NCI-H748 (cell line): ENCODE results near the gene LZIC.
A peak's percentile ranks its signal among the peaks of the same experiment; 100 is the strongest.
"Not testable (repeated sequence)": the region's sequence is repeated elsewhere in the genome, so short reads cannot be mapped to it uniquely, and the experiment has no call there.

Experiments used
- DNase-seq: peaks from one replicate; lab custom pipeline; 2025; ENCODE audit not compliant: unreplicated experiment; lab: John Stamatoyannopoulos, UW

Gene LZIC

DNA sequence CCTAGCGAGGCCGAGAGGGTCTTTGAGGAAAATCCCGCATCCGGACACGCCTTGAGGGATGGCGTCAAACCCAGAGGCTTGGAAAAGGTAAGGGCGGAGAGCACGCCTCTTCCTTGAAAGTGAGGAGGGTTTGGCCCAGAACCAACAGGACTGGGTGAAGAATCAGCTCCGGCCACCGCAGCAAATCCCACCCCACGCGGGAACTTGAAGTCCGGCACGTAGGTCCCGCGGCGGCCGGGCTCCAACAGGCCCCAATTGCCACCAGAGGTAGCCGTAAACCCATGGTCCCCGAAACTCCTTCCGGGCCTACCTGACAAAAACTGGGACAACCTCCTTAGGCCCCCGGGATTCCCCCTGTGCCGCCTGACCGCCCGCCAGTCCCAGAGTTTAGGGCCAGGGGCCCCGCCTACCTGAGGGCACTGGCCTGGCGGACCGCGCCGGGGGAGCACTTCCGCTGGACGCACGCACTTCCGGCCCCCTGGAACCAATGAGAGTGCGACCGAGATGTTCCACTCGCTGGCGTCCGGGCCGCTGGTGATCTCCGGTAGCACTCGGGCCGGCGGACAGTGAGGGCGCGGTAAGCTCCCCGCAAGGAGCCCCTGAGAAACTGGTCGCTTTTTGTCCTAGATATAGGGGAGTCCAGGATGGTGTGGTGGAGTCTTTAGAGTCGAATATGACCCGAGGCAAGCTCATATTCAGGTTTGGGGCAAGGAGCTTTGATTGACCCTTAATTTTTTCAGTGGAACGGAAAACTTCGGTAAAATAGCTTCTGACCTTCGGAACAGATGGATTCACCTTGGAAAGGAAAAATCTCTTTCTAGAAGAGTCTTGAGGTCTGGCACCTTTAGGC, at the start of gene LZIC, which contains the start of gene NMNAT1:
TSS of gene LZIC (minus strand) at position 453 of the 850 bp plus-strand sequence. CDS start 6,772 bp downstream, outside the sequence.
TSS of gene NMNAT1 (plus strand) at position 537 of the 850 bp plus-strand sequence. CDS start 28,599 bp downstream, outside the sequence.
- peak; percentile 88 for DNase-seq

GRCh38 chr1:9992910-9993309, 49.7 kb upstream of the LZIC start:
- no peak for DNase-seq

DNA sequence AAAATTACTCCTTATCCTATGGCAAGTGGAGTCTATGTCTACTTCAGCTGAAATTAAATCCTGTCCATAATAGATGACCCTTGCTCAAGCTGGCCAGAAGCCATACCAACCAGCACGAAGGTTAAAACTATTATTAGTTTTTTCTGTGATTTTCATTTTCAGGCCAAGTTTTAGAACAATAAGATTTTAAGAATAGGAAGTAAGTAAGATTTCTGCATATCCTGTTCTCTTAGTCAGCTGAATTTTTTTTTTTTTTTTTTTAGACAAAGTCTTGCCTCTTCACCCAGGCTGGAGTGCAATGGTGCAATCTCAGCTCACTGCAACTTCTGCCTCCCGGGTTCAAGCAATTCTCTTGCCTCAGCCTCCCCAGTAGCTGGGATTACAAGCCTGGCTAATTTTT, 47.8 kb upstream of the LZIC start:
- no peak for DNase-seq

DNA sequence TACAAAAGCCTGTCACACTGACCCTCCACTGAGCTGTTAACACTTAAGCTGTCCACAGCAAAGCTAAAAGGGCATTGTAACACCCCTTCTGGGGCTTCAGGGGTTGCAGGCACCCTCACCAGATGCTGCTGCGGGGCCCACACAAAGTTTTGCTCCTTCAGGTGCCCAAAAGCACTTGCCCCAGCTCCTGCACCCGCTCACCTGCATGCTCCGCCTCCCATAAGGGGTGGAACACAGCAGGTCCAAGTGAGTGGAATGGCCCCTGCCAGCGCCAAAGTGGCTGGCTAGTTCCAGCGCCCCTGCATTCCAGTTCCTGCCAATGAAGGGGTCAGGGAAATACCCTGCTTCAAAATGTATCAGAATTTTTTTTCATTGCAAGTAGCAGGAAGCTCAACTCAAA, 46.6 kb upstream of the LZIC start:
- no peak for DNase-seq

- DNase-seq, result no peak
Measured at GRCh38 chr1:9985001-9985400, 41.8 kb upstream of the LZIC start.

DNA sequence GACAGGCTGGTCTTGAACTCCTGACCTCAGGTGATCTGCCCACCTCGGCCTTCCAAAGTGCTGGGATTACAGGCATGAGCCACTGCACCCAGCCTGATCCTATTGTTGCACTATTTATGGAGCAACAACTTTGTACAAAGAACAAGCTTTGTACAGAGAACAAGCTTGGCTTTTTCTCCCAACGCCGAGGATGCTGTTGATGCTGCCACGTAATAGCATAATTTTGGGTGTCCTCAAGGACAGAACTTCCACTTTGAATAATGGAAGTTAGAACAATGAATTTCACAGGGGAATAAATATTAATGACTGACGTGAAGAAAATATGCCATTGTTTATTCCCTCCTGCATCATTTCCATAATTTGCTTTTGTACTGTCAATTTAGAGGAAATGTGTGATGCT, 41.1 kb upstream of the LZIC start:
- DNase-seq, result no peak

GRCh38 chr1:9960706-9961562, 17.7 kb upstream of the LZIC start:
- peak; percentile 74 for DNase-seq

DNA sequence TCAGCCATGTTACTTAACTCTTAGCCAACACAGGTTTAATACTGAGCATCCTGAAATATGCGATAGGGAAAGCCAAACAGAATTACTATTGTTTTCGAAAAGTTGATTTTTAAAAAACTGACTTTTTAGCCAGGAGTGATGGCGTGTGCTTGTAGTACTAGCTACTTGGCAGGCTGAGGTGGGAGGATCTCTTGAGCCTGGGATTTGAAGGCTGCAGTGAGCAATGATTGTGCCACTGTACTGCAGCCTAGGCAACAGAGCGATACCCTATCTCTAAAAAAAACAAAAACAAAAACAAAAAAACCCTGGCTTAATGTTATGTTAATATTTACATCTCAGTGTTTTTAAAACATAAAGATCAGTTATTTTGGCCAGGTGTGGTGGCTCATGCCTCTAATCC, 16.8 kb upstream of the LZIC start:
- DNase-seq, result no peak

DNA sequence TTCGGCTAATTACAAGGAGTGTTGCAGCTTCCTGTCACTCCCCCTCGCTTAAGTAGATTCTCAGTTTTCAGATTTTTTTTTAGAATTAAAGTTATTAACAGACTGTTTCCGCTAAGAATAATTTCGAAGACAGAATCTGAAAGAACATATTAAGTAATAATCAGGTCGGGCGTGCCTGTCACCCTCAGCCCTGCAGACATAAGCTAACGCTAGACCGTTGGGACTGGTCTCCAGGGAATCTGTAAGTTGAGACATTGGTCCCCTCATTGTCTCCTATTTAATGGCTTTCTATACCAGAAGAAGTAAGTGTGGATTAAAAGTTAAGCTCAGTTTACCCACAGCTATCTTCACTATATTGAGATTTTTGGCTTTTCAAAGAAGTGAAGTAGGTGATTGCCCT, 14.5 kb upstream of the LZIC start:
- no peak for DNase-seq

DNA sequence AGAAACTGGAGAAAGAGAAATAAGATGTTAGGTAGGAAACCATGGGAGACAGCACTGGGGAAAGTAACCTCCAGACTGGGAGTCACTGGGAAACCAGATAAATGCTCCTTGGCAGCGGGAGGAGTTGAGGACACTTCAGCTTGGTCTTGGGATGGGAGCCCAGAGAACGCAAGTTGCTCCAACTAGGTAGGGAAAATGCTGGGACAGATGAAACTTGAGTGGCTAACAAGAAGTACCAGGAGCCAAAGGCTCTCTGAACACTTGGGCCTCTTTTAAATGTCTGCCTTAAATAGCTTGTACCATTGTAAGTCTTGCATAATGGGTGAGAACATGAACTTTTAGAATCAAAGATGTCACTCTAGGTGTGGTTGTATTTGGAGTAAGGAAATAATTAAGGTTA, 3.1 kb upstream of the LZIC start:
- no peak for DNase-seq

GRCh38 chr1:9942399-9942938, 722 bp downstream of the LZIC start:
- DNase-seq, result peak; percentile 55

DNA sequence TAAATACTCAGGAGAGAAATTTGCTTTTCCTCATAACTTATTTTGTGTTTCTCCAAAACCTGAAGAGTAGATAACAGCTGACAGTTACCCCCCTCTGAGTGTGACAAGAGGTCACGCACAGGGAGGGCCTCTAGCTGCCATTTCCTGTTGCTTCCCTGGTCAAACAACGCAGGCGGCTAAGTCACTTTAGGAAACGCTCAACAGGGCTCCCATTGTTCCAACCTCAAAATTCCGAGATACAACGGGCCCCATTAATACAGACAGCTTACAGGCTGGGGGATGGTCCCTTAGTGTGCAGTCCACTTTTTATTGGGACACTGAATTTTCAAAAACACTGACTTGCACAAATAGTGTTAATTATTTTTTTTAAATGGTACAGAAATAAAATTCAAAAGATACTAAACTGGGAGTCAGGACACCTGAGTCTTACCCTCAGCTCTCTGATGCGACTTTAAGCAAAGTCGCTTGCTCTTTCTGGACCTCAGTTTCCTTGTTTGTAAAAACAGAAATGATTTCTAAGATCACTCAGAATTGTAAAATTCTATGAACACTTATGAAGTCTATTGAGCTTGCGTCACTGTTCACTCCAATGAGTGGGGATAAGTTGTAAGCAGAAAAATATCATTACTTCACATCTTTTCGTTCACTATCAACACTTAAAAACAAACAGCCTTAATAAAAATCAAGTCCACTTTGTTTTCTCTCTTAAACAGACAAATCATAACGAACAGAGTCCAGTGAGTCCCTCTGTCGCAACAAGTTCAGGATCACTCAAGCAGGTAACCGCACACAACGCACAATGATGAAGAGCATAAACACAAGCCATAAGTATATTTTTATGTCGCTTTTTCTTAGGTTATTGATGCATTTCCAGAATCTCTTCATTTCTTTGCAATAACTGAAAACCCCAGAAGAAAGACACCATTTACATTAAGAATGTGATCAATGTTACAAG, 13.5 kb downstream of the LZIC start:
- DNase-seq, result no peak

GRCh38 chr1:9927259-9927658, 15.9 kb downstream of the LZIC start:
- no peak for DNase-seq

GRCh38 chr1:9922342-9922741, 20.8 kb downstream of the LZIC start:
- no peak for DNase-seq

DNA sequence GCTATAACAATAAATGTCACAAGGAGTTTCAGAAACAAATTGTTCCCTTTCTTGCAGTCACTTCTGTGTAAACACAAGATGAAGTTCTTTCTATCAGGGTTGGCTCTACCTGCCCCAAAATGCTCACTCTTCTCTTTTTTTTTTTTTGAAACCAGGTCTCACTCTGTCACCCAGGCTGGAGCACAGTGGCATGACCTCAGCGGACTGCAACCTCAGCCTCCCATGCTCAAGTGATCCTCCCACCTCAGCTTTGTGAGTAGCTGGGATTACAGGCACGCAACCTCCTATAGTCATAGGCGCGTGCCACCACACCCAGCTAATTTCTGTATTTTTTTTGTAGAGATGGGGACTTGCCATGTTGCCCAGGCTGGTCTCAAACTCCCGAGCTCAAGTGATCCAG, 22.6 kb downstream of the LZIC start:
- DNase-seq, result no peak

DNA sequence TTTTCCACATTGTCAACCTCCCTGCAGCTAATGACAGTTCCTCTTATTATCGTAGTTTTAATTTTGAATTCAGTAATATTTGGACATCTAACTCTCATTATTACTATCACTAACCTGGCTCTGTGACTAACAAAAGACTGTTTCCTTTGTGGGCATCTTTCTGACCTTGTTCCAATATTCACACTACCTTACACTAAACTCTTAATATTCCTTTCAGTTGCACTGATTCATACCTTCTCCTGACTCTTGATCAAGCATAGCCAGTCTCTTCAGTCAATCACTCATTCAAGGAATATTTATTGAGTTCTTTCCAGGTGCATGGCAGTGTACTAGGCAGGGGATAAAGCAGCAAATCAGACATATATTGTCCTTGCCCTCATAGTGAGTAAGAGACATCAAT, 25.3 kb downstream of the LZIC start:
- no peak for DNase-seq

- DNase-seq, result not testable (repeated sequence)
Measured at GRCh38 chr1:9917495-9917894, 25.7 kb downstream of the LZIC start.

DNA sequence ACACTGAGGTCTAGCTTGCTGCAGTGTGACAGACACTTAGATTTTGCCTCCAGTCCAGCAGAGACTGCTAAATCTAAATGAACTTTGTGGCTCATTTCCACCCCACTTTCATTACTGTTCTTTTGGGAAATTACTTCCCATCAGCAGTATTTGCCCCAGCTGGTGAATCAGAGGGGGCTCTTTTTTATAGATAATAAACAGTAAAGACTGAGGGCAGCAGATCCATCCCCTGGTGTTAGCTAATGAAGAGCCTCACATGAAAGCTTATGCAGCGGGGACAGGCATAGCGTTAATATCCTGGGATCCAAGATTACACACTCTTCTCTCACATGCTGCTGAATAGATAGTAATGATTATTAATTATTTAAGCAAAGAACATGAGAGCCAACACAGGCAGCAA, 26.7 kb downstream of the LZIC start:
- no peak for DNase-seq

DNA sequence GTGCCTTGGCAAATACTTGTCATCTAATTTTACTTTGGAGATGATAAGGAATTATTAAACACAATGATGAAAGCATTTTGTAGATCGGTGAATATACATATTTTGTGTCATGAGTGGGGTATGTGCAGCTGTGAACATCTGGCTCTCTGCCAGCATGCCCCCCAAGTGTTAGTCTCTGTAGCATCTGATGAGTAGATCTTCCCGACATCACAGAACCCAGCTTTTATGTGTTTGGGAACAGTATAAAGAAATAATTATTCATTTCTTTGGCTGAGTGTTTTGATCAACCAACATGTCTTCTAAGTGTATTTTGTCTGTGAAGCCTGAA, 28.6 kb downstream of the LZIC start:
- no peak for DNase-seq

DNA sequence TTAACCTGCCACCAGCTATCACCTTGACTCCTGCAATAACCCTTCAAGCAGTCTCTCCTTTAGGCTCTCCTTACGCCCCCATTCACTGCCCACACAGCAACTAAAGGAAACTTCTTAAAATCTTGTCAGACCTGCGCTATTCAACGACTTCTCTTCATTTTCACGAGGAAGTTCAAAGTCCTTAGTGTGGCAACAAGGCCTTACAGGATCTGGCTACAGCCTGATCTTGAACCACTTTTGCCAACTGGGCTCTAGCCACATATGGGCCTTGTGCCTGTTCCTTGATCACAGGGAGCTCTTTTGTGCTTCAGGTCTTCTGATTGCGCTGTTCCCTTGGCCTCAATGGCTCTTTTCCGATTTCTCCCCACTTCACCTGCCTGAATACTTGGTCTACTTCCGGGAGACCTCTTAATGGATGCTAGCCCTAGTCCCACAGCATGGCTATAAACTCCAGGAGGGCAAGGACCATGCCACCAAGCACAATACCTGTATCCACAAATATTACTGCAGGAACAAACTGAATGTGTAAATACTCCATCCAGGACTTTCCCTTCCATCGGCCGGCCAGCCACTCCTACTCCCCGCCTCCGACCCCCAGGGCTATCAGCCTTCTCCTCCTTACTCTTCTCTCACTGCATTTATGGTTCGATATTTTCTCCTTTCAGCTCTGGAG, 30.8 kb downstream of the LZIC start:
- no peak for DNase-seq
